Caco-2 (cell line): ENCODE measurements around the gene ATP9B. TPM values are rescaled to one million over a fixed set of nuclear protein-coding genes. Genes with fewer than 3 reads are reported as not detected.
"Not testable (repeated sequence)": the region's sequence is repeated elsewhere in the genome, so short reads cannot be mapped to it uniquely, and the experiment has no call there.

Experiments
- BruUV-seq: library from RNA; stranded (reverse); fragments of 400-500 nt; replicated peaks from 2 replicates; lab custom pipeline; 2021; lab: Mats Ljungman, UMichigan
- CTCF ChIA-PET: fragments of 300-600 bp; sonication (Branson Sonifier 250); formaldehyde crosslinking; loops from one replicate; lab custom pipeline; 2022; ENCODE audit warnings: antibody characterized with exemption; lab: Charles Lee
- POLR2A ChIA-PET: fragments of 300-600 bp; sonication (Branson Sonifier 250); formaldehyde crosslinking; loops from one replicate; lab custom pipeline; 2022; ENCODE audit warnings: antibody characterized with exemption; lab: Charles Lee
- DNase-seq, 2 experiments: peaks; one replicate each; pipeline versions ENCODE4 v3.0.0 to v3.0.0-alpha.2; 2020 to 2022
- H3K27me3 ChIP-seq: replicated peaks from 2 replicates; pipeline ENCODE4 v1.6.0; 2011; ENCODE audit warnings: low read length; ENCODE audit not compliant: control insufficient read depth, insufficient read depth
- H3K36me3 ChIP-seq: 2 replicates; pipeline ENCODE4 v1.5.1; 2011; ENCODE audit warnings: low read length; ENCODE audit not compliant: control insufficient read depth, insufficient read depth
- H3K4me1 ChIP-seq: fragments of 250-450 bp; sonication (Bioruptor Pico); 2 replicates; pipeline ENCODE4 v1.5.1; 2020; ENCODE audit warnings: mild to moderate bottlenecking
- H3K4me3 ChIP-seq: 2 replicates; pipeline ENCODE4 v1.5.1; 2011; ENCODE audit warnings: low read depth, mild to moderate bottlenecking, control low read depth, low read length
- H3K9me3 ChIP-seq: fragments of 250-450 bp; sonication (Bioruptor Pico); 2 replicates; pipeline ENCODE4 v1.5.1; 2020; ENCODE audit warnings: mild to moderate bottlenecking, moderate library complexity
- H3K27ac Mint-ChIP-seq: one replicate; pipeline ENCODE4 v1.8.0; 2022; ENCODE audit warnings: mixed read lengths; ENCODE audit not compliant: unreplicated experiment
- H3K27me3 Mint-ChIP-seq: one replicate; pipeline ENCODE4 v1.8.0; 2022; ENCODE audit warnings: mixed read lengths; ENCODE audit not compliant: insufficient read depth, unreplicated experiment
- H3K36me3 Mint-ChIP-seq: one replicate; pipeline ENCODE4 v1.8.0; 2022; ENCODE audit warnings: mild to moderate bottlenecking, mixed read lengths; ENCODE audit not compliant: insufficient read depth, unreplicated experiment
- H3K4me1 Mint-ChIP-seq: one replicate; pipeline ENCODE4 v1.8.0; 2022; ENCODE audit warnings: low read depth, mixed read lengths; ENCODE audit not compliant: unreplicated experiment
- H3K4me3 Mint-ChIP-seq: one replicate; pipeline ENCODE4 v1.8.0; 2022; ENCODE audit warnings: mild to moderate bottlenecking, moderate library complexity, mixed read lengths; ENCODE audit not compliant: unreplicated experiment
- H3K9me3 Mint-ChIP-seq: one replicate; pipeline ENCODE4 v1.8.0; 2022; ENCODE audit warnings: mixed read lengths; ENCODE audit not compliant: unreplicated experiment
- CTCF ChIP-seq, 2 experiments: fragments of 200-600 bp in 1 of 2; IDR thresholded peaks; 1 replicate in 1 of 2; 2 replicates in 1 of 2; pipeline versions ENCODE4 v1.5.1 to v1.8.0; 2011 to 2022; ENCODE audit warnings: antibody characterized with exemption in 1 of 2, control low read depth in 1 of 2, inconsistent platforms in 1 of 2, low read depth in 1 of 2, low read length in 1 of 2, mild to moderate bottlenecking in 1 of 2, moderate library complexity in 1 of 2; ENCODE audit not compliant: insufficient read depth in 1 of 2, severe bottlenecking in 1 of 2, unreplicated experiment in 1 of 2
- intact Hi-C: fragments of 100-400 bp; cut with micrococcal nuclease; formaldehyde crosslinking; loops from one replicate; pipeline ENCODE4 v1.10.0; 2022; ENCODE audit not compliant: unreplicated experiment
- total RNA-seq: library from RNA; stranded (reverse); gene quantifications from 2 replicates; pipeline ENCODE4 v1.2.3, GENCODE V29; 2022

ATP9B gene
- total RNA-seq, 1 experiment from 2014 or later = 15.8 TPM

- H3K9me3 ChIP-seq = no peaks in the 10 kb centered on the region
- Mint-ChIP-seq H3K36me3 (peaks cover 5% of the 10 kb centered on the region), H3K4me3 (no peak overlapping the region), H3K4me1 (no peaks in the 10 kb centered on the region), H3K27me3 (no peaks in the 10 kb centered on the region), H3K27ac (no peak overlapping the region), H3K9me3 (no peaks in the 10 kb centered on the region)
- ChIA-PET CTCF (no interaction called here), POLR2A (no interaction called here)
- TF ChIP-seq CTCF (IDR thresholded peaks at IDR 0.05; ENCODE audit: insufficient read depth in 1 of 2, low read depth in 1 of 2, low read length in 1 of 2, severe bottlenecking in 1 of 2, unreplicated experiment in 1 of 2) = no peak
- intact Hi-C loops = no loop called here
- no peaks in the 10 kb centered on the region for H3K36me3 ChIP-seq
- no peak overlapping the region for H3K4me3 ChIP-seq
- DNase-seq = no peak
- no peaks in the 10 kb centered on the region for H3K4me1 ChIP-seq
- no TSS peak for BruUV-seq
- no peaks in the 10 kb centered on the region for H3K27me3 ChIP-seq
Observed at GRCh38 chr18:79373736-79374135, 304.5 kb downstream of the ATP9B start.

GRCh38 chr18:79374408-79375171 is 305.4 kb downstream of the ATP9B start:
- no peaks in the 10 kb centered on the region for H3K36me3 ChIP-seq
- DNase-seq = no peak
- Mint-ChIP-seq H3K27ac (no peak overlapping the region), H3K36me3 (peaks cover 5% of the 10 kb centered on the region), H3K27me3 (no peaks in the 10 kb centered on the region), H3K4me1 (no peaks in the 10 kb centered on the region), H3K4me3 (no peak overlapping the region), H3K9me3 (no peaks in the 10 kb centered on the region)
- H3K9me3 ChIP-seq = no peaks in the 10 kb centered on the region
- intact Hi-C loops = no loop called here
- no peaks in the 10 kb centered on the region for H3K27me3 ChIP-seq
- no peak for TF ChIP-seq CTCF (IDR thresholded peaks at IDR 0.05; ENCODE audit: insufficient read depth in 1 of 2, low read depth in 1 of 2, low read length in 1 of 2, severe bottlenecking in 1 of 2, unreplicated experiment in 1 of 2)
- BruUV-seq = no TSS peak
- H3K4me1 ChIP-seq = no peaks in the 10 kb centered on the region
- no peak overlapping the region for H3K4me3 ChIP-seq
- ChIA-PET POLR2A (no interaction called here), CTCF (no interaction called here)

GRCh38 chr18:79375441-79376154 is 306.4 kb downstream of the ATP9B start:
- no peaks in the 10 kb centered on the region for H3K27me3 ChIP-seq
- no peaks in the 10 kb centered on the region for H3K4me1 Mint-ChIP-seq
- H3K27me3 Mint-ChIP-seq = no peaks in the 10 kb centered on the region
- no TSS peak for BruUV-seq
- H3K4me1 ChIP-seq = no peaks in the 10 kb centered on the region
- H3K9me3 ChIP-seq = no peaks in the 10 kb centered on the region
- POLR2A ChIA-PET = no interaction called here
- no peak overlapping the region for H3K4me3 Mint-ChIP-seq
- no peak for DNase-seq
- CTCF ChIA-PET = no interaction called here
- H3K4me3 ChIP-seq = no peak overlapping the region
- TF ChIP-seq CTCF (IDR thresholded peaks at IDR 0.05; ENCODE audit: insufficient read depth in 1 of 2, low read depth in 1 of 2, low read length in 1 of 2, severe bottlenecking in 1 of 2, unreplicated experiment in 1 of 2) = no peak
- no peaks in the 10 kb centered on the region for H3K9me3 Mint-ChIP-seq
- H3K36me3 Mint-ChIP-seq = peaks cover 5% of the 10 kb centered on the region
- no peaks in the 10 kb centered on the region for H3K36me3 ChIP-seq
- intact Hi-C loops = no loop called here
- no peak overlapping the region for H3K27ac Mint-ChIP-seq

- H3K4me3 Mint-ChIP-seq, H3K27me3 Mint-ChIP-seq, POLR2A ChIA-PET, H3K9me3 ChIP-seq, H3K36me3 ChIP-seq, DNase-seq, H3K4me1 ChIP-seq, H3K9me3 Mint-ChIP-seq, H3K4me1 Mint-ChIP-seq, H3K4me3 ChIP-seq, H3K27ac Mint-ChIP-seq, H3K36me3 Mint-ChIP-seq, H3K27me3 ChIP-seq, intact Hi-C loops, CTCF ChIA-PET, BruUV-seq: not testable (repeated sequence)
Observed at GRCh38 chr18:79376661-79377060, 307.5 kb downstream of the ATP9B start.
